SJSA1 (cell line): ENCODE measurements around the gene TMEM272. TPM values are rescaled to one million over a fixed set of nuclear protein-coding genes. Genes with fewer than 3 reads are reported as not detected.

ENCODE experiments used
- DNase-seq, 2 experiments: peaks; one replicate each; pipeline ENCODE4 v3.0.0-alpha.2; 2015 to 2020; ENCODE audit warnings: low spot score in 2 of 2, low read depth in 1 of 2
- H3K27ac ChIP-seq: fragments of 250-450 bp; sonication (Bioruptor Pico); 2 replicates; pipeline ENCODE4 v1.5.1; 2020; ENCODE audit warnings: mild to moderate bottlenecking, moderate library complexity
- H3K27me3 ChIP-seq: fragments of 250-450 bp; sonication (Bioruptor Pico); replicated peaks from 2 replicates; pipeline ENCODE4 v1.5.1; 2020; ENCODE audit warnings: mild to moderate bottlenecking, moderate library complexity
- H3K36me3 ChIP-seq: fragments of 250-450 bp; sonication (Bioruptor Pico); 2 replicates; pipeline ENCODE4 v1.5.1; 2020; ENCODE audit warnings: mild to moderate bottlenecking
- H3K4me1 ChIP-seq: fragments of 250-450 bp; sonication (Bioruptor Pico); replicated peaks from 2 replicates; pipeline ENCODE4 v1.6.1; 2021; ENCODE audit warnings: mild to moderate bottlenecking
- H3K4me3 ChIP-seq: fragments of 250-450 bp; sonication (Bioruptor Pico); 2 replicates; pipeline ENCODE4 v1.5.1; 2020; ENCODE audit warnings: mild to moderate bottlenecking
- H3K9me3 ChIP-seq: fragments of 250-450 bp; sonication (Bioruptor Pico); replicated peaks from 2 replicates; pipeline ENCODE4 v1.5.1; 2020; ENCODE audit warnings: mild to moderate bottlenecking
- total RNA-seq: library from RNA; depleted of rRNA; stranded (reverse); fragments of >200 nt; shearing (Covaris generic); gene quantifications from 2 replicates; pipeline ENCODE4 v1.2.3, GENCODE V29; 2014

Gene TMEM272
- total RNA-seq, 1 experiment from 2014 or later: 0.68 TPM

DNA sequence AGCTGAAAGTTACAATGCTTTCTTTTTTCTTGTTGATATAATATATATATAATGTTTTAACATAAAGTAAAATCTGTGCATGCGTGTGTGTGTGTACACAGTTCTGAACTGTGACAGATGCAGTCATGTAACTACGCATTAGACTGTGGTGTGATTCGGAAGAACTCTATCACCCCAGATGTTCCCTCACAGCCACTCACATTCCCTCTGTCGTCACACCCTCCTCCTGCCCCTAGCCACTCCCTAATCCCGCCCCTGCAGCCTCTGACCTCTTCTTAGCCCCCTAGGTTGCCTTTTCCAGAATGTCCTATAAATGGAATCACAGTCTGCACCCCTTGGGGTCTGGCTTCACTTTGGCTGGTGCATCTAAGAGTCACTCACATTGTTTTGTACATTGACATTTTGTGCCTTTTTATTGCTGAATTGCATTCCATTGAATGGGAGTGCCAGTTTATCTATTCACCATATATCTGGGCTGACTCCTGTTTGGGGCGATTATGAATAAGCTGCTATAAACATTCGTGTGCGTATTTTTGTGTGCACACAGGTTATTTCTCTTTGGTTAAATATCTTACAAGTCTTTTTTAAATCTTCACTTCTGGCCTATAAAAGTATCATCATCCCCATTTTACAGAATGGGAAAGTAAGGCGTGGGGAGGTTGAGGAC, 61.4 kb downstream of the TMEM272 start:
- H3K4me1 ChIP-seq: no peaks in the 10 kb centered on the region
- H3K36me3 ChIP-seq: no peaks in the 10 kb centered on the region
- H3K4me3 ChIP-seq: no peak overlapping the region
- no peaks in the 10 kb centered on the region for H3K27me3 ChIP-seq
- H3K9me3 ChIP-seq: no peaks in the 10 kb centered on the region
- no peak for DNase-seq
- H3K27ac ChIP-seq: no peak overlapping the region

DNA sequence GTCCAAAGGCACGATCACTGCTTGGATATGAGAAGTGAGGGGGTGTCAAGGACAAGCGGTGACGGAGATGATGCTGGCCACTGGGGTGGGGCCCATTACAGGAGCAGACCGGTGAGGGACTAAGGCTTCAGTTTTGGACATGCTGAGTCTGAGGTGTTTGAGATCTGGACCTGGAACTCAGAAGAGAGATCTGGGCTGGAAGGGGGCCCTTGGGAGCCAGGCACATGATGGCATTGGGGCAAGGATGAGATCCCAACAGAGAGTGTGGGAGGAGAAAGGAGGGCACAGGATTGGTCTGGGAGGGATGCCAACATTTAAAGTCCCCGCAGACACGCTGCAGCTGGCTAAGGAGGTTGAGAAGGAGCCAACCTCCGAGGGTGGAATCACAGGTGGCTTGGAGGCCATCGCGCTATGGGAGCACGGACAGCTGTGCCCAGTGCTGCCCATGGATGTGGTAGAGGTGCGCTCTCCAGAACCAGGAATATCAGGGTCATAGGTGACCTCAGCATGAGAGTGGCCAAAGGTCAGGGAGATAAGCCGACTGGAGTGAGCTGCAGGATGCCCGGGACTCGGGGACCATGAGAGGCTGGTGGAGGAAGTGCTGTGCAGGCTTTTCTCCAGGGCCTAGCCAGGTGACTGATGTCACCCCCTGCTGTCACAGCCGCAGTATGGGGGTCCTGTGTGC, 62.8 kb downstream of the TMEM272 start:
- no peak overlapping the region for H3K27ac ChIP-seq
- no peaks in the 10 kb centered on the region for H3K36me3 ChIP-seq
- H3K4me1 ChIP-seq: no peaks in the 10 kb centered on the region

DNA sequence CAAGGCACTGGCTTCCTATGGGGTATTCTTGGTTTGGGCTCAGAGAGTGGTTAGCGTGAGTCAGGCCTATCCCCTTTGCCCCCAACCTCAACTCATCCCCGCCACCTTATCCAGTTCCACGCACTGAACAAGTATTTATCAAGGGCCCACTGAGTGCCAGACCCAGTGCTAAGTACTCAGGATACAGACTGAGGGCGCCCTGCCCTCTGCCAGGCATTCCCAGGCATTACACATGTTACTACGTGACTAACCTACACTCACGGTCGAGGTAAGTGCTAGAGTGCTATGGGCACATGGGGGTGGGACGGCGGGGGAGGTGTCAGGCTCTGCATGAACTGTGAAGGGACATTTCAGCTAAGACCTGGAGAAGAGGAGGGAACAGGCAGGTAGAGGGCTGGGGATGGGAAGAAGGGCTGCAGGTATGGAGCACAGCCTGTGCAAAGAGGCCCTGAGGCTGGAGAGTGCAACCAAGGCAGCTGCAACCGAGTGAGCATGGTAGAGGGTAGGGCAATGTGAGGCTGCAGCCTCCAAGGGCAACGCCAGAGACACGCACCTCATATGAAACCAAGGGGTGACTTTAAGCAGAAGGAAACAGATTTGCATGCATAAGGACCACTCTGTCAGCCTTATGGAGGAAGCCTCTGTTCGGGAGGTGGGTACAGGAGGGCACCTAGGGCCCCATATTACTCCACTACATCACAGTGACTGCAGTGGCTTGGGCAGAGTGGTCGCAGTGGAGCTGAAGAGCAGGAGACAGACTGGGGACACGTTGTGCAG, 63.5 kb downstream of the TMEM272 start:
- Histone ChIP-seq H3K4me3 (no peak overlapping the region), H3K36me3 (no peaks in the 10 kb centered on the region), H3K27me3 (no peaks in the 10 kb centered on the region), H3K4me1 (no peaks in the 10 kb centered on the region), H3K9me3 (no peaks in the 10 kb centered on the region), H3K27ac (no peak overlapping the region)
- DNase-seq: no peak

More for the DNA sequence above, 62.8 kb downstream of the TMEM272 start:
- no peaks in the 10 kb centered on the region for H3K27me3 ChIP-seq
- no peak for DNase-seq
- no peak overlapping the region for H3K4me3 ChIP-seq
- H3K9me3 ChIP-seq: no peaks in the 10 kb centered on the region

DNA sequence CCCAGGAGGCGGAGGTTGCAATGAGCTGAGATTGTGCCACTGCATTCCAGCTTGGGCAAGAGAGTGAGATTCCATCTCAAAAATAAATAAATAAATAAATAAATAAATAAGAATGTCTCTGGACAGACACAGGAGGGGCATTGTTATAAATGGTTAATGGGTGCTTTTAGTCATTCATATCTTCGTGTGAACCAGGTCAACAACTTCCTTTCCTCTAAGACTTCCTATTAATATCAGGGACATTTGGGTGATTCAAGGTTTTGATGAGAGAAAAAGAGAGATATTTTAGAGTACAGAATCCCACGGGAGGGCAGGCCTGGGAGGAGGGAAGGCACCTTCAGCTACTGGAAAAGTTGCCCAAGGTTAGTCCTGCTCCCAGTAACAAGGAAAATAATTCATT, 64.9 kb downstream of the TMEM272 start:
- Histone ChIP-seq H3K4me1 (no peaks in the 10 kb centered on the region), H3K27me3 (no peaks in the 10 kb centered on the region), H3K27ac (no peak overlapping the region), H3K4me3 (no peak overlapping the region), H3K9me3 (no peaks in the 10 kb centered on the region), H3K36me3 (no peaks in the 10 kb centered on the region)
- no peak for DNase-seq

DNA sequence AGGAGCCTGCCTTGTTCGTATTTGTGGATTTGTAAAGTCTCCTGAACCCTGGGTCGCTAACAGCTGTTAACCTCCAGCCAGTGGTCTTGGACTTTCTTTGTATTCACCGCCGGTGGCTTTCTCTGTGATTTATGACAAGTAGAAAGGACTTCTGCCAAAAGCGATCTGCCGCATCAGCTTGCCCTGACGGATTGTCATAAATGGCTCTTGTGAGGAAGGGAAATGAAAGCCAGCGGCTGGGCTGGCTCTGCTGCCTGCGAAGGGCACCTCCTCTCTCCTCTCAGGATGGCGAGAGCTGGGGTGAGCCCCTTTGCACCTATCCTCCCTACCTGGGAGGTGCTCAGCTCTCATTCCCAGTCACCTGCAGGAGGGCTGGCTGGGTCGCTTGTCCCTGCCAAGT, 66.6 kb downstream of the TMEM272 start:
- H3K4me3 ChIP-seq: no peak overlapping the region
- no peaks in the 10 kb centered on the region for H3K36me3 ChIP-seq
- no peaks in the 10 kb centered on the region for H3K4me1 ChIP-seq
- no peaks in the 10 kb centered on the region for H3K9me3 ChIP-seq
- H3K27me3 ChIP-seq: no peaks in the 10 kb centered on the region
- no peak overlapping the region for H3K27ac ChIP-seq
- DNase-seq: no peak

DNA sequence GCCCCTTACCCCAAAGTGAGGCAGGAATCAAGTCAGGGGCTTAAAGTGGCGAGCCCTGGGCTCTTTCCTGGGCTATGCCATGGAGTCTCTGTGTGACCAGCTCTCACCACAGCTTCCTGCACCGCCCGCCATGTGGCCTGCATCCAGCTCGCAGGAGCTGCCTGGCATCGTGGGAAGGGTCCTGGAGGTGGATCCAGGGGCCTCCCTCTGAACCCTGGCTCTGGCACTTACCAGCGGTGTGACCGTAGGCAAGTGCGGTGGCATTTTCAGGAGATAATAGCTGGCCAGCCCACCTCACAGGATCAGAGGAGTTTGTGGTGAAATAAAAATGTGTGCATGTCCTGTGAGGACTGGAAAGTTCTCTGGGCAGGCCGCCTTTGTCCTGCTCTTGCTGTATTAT, 67.1 kb downstream of the TMEM272 start:
- Histone ChIP-seq H3K36me3 (no peaks in the 10 kb centered on the region), H3K9me3 (no peaks in the 10 kb centered on the region), H3K4me1 (no peaks in the 10 kb centered on the region), H3K4me3 (no peak overlapping the region), H3K27ac (no peak overlapping the region), H3K27me3 (no peaks in the 10 kb centered on the region)
- no peak for DNase-seq

DNA sequence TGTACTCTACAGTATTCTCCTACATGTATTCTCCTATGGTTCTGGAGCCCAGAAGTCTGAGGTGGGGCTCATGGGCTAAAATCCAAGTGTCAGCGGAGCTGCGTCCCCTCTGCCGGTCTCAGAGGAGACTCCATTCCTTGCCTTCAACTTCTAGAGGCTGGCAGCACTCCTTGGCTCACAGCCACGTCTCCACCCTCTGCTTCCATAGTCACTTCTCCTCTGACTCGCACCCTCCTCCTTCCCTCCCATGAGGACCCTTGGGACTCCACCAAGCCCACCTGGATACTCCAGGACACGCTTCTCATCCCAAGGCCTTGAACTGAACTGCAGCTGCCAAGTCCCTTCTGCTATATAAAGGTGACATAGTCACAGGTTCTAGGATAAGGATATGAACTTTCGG, 68.8 kb downstream of the TMEM272 start:
- Histone ChIP-seq H3K36me3 (no peaks in the 10 kb centered on the region), H3K4me1 (no peaks in the 10 kb centered on the region), H3K27me3 (no peaks in the 10 kb centered on the region), H3K27ac (no peak overlapping the region), H3K4me3 (no peak overlapping the region), H3K9me3 (no peaks in the 10 kb centered on the region)
- DNase-seq: no peak

DNA sequence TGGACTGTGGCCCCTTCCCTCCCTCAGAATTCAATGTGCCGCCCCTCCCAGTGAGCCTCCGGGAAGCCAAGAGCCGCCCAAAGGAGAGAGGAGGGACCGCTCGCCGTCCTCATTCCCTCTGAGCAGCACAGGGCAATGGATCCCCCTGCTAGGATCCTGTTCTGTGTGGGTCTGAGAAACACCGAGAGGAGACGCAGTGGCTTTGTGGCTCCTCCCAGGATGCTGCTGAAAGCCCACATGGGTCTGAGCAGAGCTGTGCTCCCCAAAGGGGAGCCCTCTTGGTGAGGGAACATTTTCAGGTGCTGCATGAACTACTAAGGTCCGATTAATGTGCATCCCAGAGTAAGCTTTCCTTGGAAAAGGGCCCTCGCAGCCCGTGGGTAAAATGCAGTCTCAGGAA, 71.5 kb downstream of the TMEM272 start:
- Histone ChIP-seq H3K4me1 (no peaks in the 10 kb centered on the region), H3K4me3 (no peak overlapping the region), H3K27me3 (no peaks in the 10 kb centered on the region), H3K9me3 (no peaks in the 10 kb centered on the region), H3K27ac (no peak overlapping the region), H3K36me3 (peaks cover 5% of the 10 kb centered on the region)
- no peak for DNase-seq

DNA sequence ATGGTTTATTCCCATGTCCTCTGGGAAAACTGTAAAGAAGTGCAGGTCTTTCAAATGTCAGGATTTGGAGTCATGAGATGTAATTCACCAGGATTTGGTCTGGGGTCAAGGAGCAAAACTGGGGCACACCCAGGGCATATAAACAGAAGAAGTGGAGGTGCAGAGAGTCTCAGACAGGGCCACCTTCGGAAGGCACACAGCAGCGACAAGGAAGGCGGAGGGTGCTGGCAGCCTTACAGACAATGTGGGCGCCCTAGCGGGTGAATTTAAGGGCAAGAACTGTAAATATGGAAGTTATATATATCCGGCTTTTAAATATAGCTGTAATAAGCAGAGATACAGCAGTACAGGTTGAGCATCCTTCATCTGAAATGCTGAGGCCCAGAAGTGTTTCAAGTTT, 72.2 kb downstream of the TMEM272 start:
- no peaks in the 10 kb centered on the region for H3K27me3 ChIP-seq
- no peaks in the 10 kb centered on the region for H3K9me3 ChIP-seq
- peaks cover 11% of the 10 kb centered on the region for H3K36me3 ChIP-seq
- DNase-seq: no peak
- H3K27ac ChIP-seq: no peak overlapping the region
- H3K4me3 ChIP-seq: no peak overlapping the region
- H3K4me1 ChIP-seq: no peaks in the 10 kb centered on the region

DNA sequence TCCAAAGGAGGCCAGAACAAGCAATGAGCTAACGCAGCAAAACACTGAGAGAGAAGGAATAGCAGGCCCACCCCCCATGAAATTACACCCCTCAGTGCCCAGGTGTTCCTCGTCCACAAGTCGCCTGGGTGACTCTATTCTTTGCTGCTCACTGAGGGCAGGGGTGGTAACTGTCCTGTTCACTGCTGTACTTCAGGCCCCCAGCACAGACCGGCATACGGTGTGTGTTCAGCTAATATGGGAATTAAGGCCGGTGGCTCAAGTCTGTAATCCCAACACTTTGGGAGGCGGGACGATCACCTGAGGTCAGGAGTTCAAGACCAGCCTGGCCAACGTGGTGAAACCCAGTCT, 72.9 kb downstream of the TMEM272 start:
- H3K4me1 ChIP-seq: no peaks in the 10 kb centered on the region
- H3K27me3 ChIP-seq: no peaks in the 10 kb centered on the region
- no peak for DNase-seq

DNA sequence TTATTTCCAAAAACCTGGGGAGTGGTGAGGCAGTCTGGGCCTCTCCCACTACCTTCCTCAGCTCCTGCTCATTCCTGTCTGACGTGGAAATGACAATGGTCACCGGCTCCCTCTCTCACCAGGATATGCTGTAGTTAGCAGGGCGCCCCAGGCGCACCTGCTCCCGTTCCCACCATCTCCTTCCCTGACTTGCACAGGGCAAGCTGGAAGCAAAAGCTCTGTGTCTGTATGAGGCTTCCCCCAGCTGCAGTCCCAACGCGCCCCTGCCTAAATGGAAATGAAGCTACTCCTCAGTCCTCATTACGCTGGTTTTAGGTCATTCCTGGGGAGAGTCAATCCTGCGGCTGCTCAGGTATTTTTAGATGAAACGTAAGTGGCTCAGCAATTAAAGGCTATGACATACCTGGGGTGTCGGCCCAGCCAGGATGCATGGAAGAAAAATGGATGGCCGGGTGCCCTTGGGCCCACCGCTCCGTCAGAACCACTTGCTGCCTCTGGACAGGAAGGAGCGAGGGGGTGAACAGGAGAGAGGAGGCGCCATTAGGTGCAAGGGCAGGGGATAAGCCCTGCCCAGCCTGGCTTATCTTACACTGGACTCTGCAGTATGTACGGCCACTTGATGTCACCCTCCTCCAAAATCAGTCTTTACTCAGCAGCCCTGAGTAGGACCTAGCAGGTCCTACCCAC, 73.4 kb downstream of the TMEM272 start:
- Histone ChIP-seq H3K9me3 (no peaks in the 10 kb centered on the region), H3K4me3 (no peak overlapping the region), H3K36me3 (peaks cover 20% of the 10 kb centered on the region), H3K27me3 (no peaks in the 10 kb centered on the region), H3K27ac (no peak overlapping the region), H3K4me1 (no peaks in the 10 kb centered on the region)
- no peak for DNase-seq

More for the DNA sequence above, 72.9 kb downstream of the TMEM272 start:
- Histone ChIP-seq H3K4me3 (no peak overlapping the region), H3K27ac (no peak overlapping the region), H3K9me3 (no peaks in the 10 kb centered on the region), H3K36me3 (peaks cover 15% of the 10 kb centered on the region)

DNA sequence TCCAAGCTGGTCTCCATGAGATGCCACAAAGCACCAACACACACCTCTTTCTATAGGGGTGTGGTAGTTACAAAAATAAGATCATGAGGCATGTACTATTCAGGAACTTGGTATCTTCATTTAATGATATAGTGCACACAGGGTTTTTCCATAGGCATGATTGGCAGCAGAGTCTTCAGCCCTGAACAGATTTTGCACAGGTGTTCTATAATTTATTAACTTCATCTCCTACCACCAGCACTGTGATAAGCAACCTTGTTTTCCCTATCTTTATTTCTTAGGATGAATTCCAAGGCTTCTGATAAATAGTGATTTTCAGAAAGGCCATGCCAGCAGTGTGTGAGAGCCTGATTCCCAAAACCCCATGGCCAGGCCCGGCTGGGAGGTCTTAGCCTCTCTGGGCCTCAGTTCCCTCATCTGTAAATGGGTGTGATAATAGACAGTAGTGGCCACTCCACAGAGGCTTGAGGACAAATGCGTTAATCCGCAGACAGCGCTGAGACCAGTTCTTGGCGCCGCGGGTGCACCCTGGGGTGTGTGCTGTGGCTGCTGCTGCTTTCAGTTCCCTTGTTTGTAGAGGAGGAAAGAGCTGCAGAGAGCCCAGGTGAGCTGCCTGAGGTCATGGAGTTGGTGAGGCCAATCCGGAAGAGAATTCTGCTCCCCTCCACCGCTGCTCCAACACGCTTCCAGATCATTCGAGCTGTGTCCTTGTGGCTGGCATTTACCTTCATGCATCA, 74.1 kb downstream of the TMEM272 start:
- Histone ChIP-seq H3K4me1 (no peaks in the 10 kb centered on the region), H3K27ac (no peak overlapping the region), H3K4me3 (no peak overlapping the region), H3K36me3 (peaks cover 26% of the 10 kb centered on the region), H3K9me3 (no peaks in the 10 kb centered on the region), H3K27me3 (no peaks in the 10 kb centered on the region)
- DNase-seq: no peak

DNA sequence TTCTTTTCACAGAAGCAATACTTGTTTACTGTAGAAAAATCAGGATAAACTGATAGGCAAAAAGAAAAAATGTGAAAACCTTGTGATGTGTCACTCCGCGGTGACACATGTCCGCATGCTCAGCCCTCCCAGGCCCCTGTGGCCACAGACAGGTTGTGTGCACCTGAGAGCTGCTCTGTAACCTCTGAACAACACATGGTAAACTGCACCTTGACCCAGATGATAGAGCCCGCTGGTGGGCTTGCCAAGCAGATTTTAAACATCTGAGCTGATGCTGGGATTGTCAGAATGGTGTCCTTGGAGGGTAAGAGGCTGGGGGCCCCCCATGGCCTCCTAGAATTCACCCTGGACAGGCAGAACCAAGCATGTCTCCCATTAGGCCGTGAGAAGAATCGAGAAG, 74.8 kb downstream of the TMEM272 start:
- Histone ChIP-seq H3K27me3 (no peaks in the 10 kb centered on the region), H3K27ac (no peak overlapping the region), H3K4me1 (peaks cover 5% of the 10 kb centered on the region), H3K9me3 (no peaks in the 10 kb centered on the region), H3K36me3 (peaks cover 28% of the 10 kb centered on the region), H3K4me3 (no peak overlapping the region)
- no peak for DNase-seq
